Measurements from ENCODE around the gene SCFD2. TPM values are rescaled to one million over a fixed set of nuclear protein-coding genes. Genes with fewer than 3 reads are reported as not detected.

The SCFD2 gene
- total and polyA plus RNA-seq, 7 experiments from 2014 or later = 13.4 to 32.8 (median 20.8) TPM

GRCh38 chr4:53022513-53023100 is 343.3 kb downstream of the SCFD2 start:
- intact Hi-C loops (cut with micrococcal nuclease) = no loop called here
- Mint-ChIP-seq H3K36me3 (peaks cover 0 to 26% (median 9%) of the 10 kb centered on the region in 5 donors), H3K27ac (no peak overlapping the region), H3K4me1 (peaks cover 0 to 11% (median 0%) of the 10 kb centered on the region in 7 donors), H3K27me3 (no peaks in the 10 kb centered on the region), H3K4me3 (no peak overlapping the region), H3K9me3 (no peaks in the 10 kb centered on the region)
- H3K27me3 ChIP-seq (ENCODE audit: control insufficient read depth in 2 of 2, insufficient read depth in 2 of 2, low read length in 2 of 2) = no peaks in the 10 kb centered on the region
- H3K4me1 ChIP-seq (ENCODE audit: control insufficient read depth in 2 of 2, insufficient read depth in 2 of 2, low read length in 2 of 2) = no peaks in the 10 kb centered on the region
- no peak overlapping the region for H3K4me3 ChIP-seq (ENCODE audit: low read length)
- DNase-seq (no peak), ATAC-seq (no peak)
- H3K27ac ChIP-seq (ENCODE audit: low read depth, low read length) = no peak overlapping the region
- POLR2A ChIA-PET = no interaction called here
- H3K9me3 ChIP-seq (ENCODE audit: control insufficient read depth in 2 of 3, low read length in 3 of 3) = no peaks in the 10 kb centered on the region
- CTCF ChIA-PET = no interaction called here
- no peaks in the 10 kb centered on the region for H3K36me3 ChIP-seq (ENCODE audit: control insufficient read depth in 2 of 3, insufficient read depth in 3 of 3, low read length in 3 of 3)

- Histone ChIP-seq H3K27me3 (ENCODE audit: control insufficient read depth in 2 of 2, insufficient read depth in 2 of 2, low read length in 2 of 2) (no peaks in the 10 kb centered on the region), H3K27ac (ENCODE audit: low read depth, low read length) (no peak overlapping the region), H3K4me3 (ENCODE audit: low read length) (no peak overlapping the region), H3K9me3 (ENCODE audit: control insufficient read depth in 2 of 3, low read length in 3 of 3) (no peaks in the 10 kb centered on the region), H3K36me3 (ENCODE audit: control insufficient read depth in 2 of 3, insufficient read depth in 3 of 3, low read length in 3 of 3) (no peaks in the 10 kb centered on the region), H3K4me1 (ENCODE audit: control insufficient read depth in 2 of 2, insufficient read depth in 2 of 2, low read length in 2 of 2) (no peaks in the 10 kb centered on the region)
- ChIA-PET POLR2A (no interaction called here), CTCF (no interaction called here)
- H3K27ac Mint-ChIP-seq = no peak overlapping the region
- H3K27me3 Mint-ChIP-seq = no peaks in the 10 kb centered on the region
- no peaks in the 10 kb centered on the region for H3K9me3 Mint-ChIP-seq
- DNase-seq = no peak
- H3K4me3 Mint-ChIP-seq = no peak overlapping the region
- peaks cover 0 to 11% (median 0%) of the 10 kb centered on the region in 7 donors for H3K4me1 Mint-ChIP-seq
- no peak for ATAC-seq
- intact Hi-C loops (cut with micrococcal nuclease) = no loop called here
- peaks cover 0 to 24% (median 6%) of the 10 kb centered on the region in 5 donors for H3K36me3 Mint-ChIP-seq
These were observed 343.9 kb downstream of the SCFD2 start for GRCh38 chr4:53021754-53022512.

DNA sequence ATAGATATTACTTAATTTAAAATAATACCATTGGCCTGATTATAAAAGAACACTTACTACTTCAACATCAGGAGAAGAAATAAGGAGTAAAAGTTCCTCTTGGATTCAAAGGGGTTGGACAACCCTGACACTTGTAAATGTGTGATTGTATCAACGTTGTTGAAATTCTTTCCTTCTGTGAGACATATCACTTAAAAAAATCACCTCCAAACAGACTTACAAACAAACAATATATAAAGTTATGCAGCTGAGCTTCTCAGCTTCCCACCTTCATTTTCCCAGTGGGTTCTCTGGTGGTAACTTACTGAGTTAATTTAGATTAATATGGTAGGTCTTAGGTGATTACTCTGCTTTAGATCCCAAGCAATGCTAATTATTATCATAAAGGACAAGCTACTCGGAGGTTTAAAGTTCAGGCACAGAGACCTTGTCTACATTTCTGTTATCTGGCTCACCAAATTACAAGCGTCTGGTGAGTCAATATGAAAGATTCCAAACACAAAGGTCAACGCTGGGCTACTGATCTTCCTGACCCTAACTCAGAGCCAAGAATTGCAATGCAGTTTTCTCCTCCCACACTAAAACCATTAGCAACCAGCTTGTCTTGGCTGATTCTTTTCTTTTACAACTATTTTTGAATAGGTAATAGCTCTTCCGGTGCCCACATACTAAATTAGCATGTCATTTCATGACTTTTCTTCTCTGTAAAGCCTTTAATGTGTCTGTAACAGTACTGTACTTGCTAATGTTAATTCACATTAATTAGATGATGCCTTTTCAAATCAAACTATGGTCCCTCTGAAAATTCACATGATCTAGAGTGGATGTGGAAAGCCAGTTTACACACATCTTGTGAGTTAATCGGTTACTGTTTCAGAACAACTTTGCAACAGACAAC is 346.1 kb downstream of the SCFD2 start:
- POLR2A ChIA-PET = no interaction called here
- ATAC-seq (no peak), DNase-seq (no peak)
- Mint-ChIP-seq H3K4me3 (no peak overlapping the region), H3K36me3 (peaks cover 0 to 18% (median 0%) of the 10 kb centered on the region in 5 donors), H3K27ac (no peak overlapping the region), H3K4me1 (peaks cover 0 to 12% (median 0%) of the 10 kb centered on the region in 7 donors), H3K9me3 (no peaks in the 10 kb centered on the region), H3K27me3 (no peaks in the 10 kb centered on the region)
- H3K4me3 ChIP-seq (ENCODE audit: low read length) = no peak overlapping the region
- no peaks in the 10 kb centered on the region for H3K27me3 ChIP-seq (ENCODE audit: control insufficient read depth in 2 of 2, insufficient read depth in 2 of 2, low read length in 2 of 2)
- no peak overlapping the region for H3K27ac ChIP-seq (ENCODE audit: low read depth, low read length)
- CTCF ChIA-PET = no interaction called here
- no peaks in the 10 kb centered on the region for H3K4me1 ChIP-seq (ENCODE audit: control insufficient read depth in 2 of 2, insufficient read depth in 2 of 2, low read length in 2 of 2)
- H3K9me3 ChIP-seq (ENCODE audit: control insufficient read depth in 2 of 3, low read length in 3 of 3) = no peaks in the 10 kb centered on the region
- no peaks in the 10 kb centered on the region for H3K36me3 ChIP-seq (ENCODE audit: control insufficient read depth in 2 of 3, insufficient read depth in 3 of 3, low read length in 3 of 3)
- intact Hi-C loops (cut with micrococcal nuclease) = loop anchor here (5.0 to 10.0 kb wide), 3 partner anchors 175 to 1215 kb away; no protein-coding TSS in a partner anchor

- DNase-seq = no peak
- Histone ChIP-seq H3K4me1 (ENCODE audit: control insufficient read depth in 2 of 2, insufficient read depth in 2 of 2, low read length in 2 of 2) (peaks cover 0 to 6% of the 10 kb centered on the region in 2 donors), H3K27ac (ENCODE audit: low read depth, low read length) (no peak overlapping the region), H3K27me3 (ENCODE audit: control insufficient read depth in 2 of 2, insufficient read depth in 2 of 2, low read length in 2 of 2) (no peaks in the 10 kb centered on the region), H3K9me3 (ENCODE audit: control insufficient read depth in 2 of 3, low read length in 3 of 3) (no peaks in the 10 kb centered on the region), H3K4me3 (ENCODE audit: low read length) (no peak overlapping the region), H3K36me3 (ENCODE audit: control insufficient read depth in 2 of 3, insufficient read depth in 3 of 3, low read length in 3 of 3) (no peaks in the 10 kb centered on the region)
- Mint-ChIP-seq H3K9me3 (no peaks in the 10 kb centered on the region), H3K27me3 (no peaks in the 10 kb centered on the region), H3K4me1 (peaks cover 4 to 17% (median 11%) of the 10 kb centered on the region in 7 donors), H3K4me3 (no peak overlapping the region), H3K36me3 (peaks cover 0 to 18% (median 0%) of the 10 kb centered on the region in 5 donors), H3K27ac (no peak overlapping the region)
- intact Hi-C loops (cut with micrococcal nuclease) = loop anchor here (5.0 to 10.0 kb wide), 3 partner anchors 176 to 1216 kb away; no protein-coding TSS in a partner anchor
- no peak for ATAC-seq
- ChIA-PET CTCF (no interaction called here), POLR2A (no interaction called here)
These were observed 347.4 kb downstream of the SCFD2 start for GRCh38 chr4:53018471-53018870.

- H3K9me3 ChIP-seq (ENCODE audit: control insufficient read depth in 2 of 3, low read length in 3 of 3) = no peaks in the 10 kb centered on the region
- intact Hi-C loops (cut with micrococcal nuclease) = loop anchor here (5.0 to 10.0 kb wide), 3 partner anchors 179 to 1219 kb away; no protein-coding TSS in a partner anchor
- POLR2A ChIA-PET = interaction anchor here (0.6 kb wide), 1 partner anchor 534 kb away, joined by 3 read pairs; no protein-coding TSS in a partner anchor
These were observed 349.6 kb downstream of the SCFD2 start for GRCh38 chr4:53016099-53016820.

GRCh38 chr4:53015681-53016080 is 350.2 kb downstream of the SCFD2 start:
- Mint-ChIP-seq H3K27me3 (no peaks in the 10 kb centered on the region), H3K27ac (no peak overlapping the region), H3K9me3 (no peaks in the 10 kb centered on the region), H3K4me1 (peaks cover 15 to 43% (median 37%) of the 10 kb centered on the region in 7 donors), H3K36me3 (peaks cover 0 to 9% (median 0%) of the 10 kb centered on the region in 5 donors), H3K4me3 (no peak overlapping the region)
- intact Hi-C loops (cut with micrococcal nuclease) = loop anchor here (5.0 to 10.0 kb wide), 3 partner anchors 179 to 1219 kb away; no protein-coding TSS in a partner anchor
- Histone ChIP-seq H3K27ac (ENCODE audit: low read depth, low read length) (no peak overlapping the region), H3K4me3 (ENCODE audit: low read length) (no peak overlapping the region), H3K27me3 (ENCODE audit: control insufficient read depth in 2 of 2, insufficient read depth in 2 of 2, low read length in 2 of 2) (no peaks in the 10 kb centered on the region), H3K4me1 (ENCODE audit: control insufficient read depth in 2 of 2, insufficient read depth in 2 of 2, low read length in 2 of 2) (peaks cover 0 to 27% of the 10 kb centered on the region in 2 donors), H3K36me3 (ENCODE audit: control insufficient read depth in 2 of 3, insufficient read depth in 3 of 3, low read length in 3 of 3) (no peaks in the 10 kb centered on the region), H3K9me3 (ENCODE audit: control insufficient read depth in 2 of 3, low read length in 3 of 3) (no peaks in the 10 kb centered on the region)
- POLR2A ChIA-PET = no interaction called here
- DNase-seq = no peak
- CTCF ChIA-PET = no interaction called here
- no peak for ATAC-seq

More at GRCh38 chr4:53016099-53016820, 349.6 kb downstream of the SCFD2 start:
- Histone ChIP-seq H3K36me3 (ENCODE audit: control insufficient read depth in 2 of 3, insufficient read depth in 3 of 3, low read length in 3 of 3) (no peaks in the 10 kb centered on the region), H3K4me3 (ENCODE audit: low read length) (no peak overlapping the region), H3K27me3 (ENCODE audit: control insufficient read depth in 2 of 2, insufficient read depth in 2 of 2, low read length in 2 of 2) (no peaks in the 10 kb centered on the region), H3K27ac (ENCODE audit: low read depth, low read length) (no peak overlapping the region), H3K4me1 (ENCODE audit: control insufficient read depth in 2 of 2, insufficient read depth in 2 of 2, low read length in 2 of 2) (peaks cover 0 to 25% of the 10 kb centered on the region in 2 donors)
- CTCF ChIA-PET = interaction anchor here (0.6 kb wide), 1 partner anchor 231 kb away, joined by 3 read pairs; no protein-coding TSS in a partner anchor
- H3K4me3 Mint-ChIP-seq = no peak overlapping the region
- H3K9me3 Mint-ChIP-seq = no peaks in the 10 kb centered on the region
- H3K27me3 Mint-ChIP-seq = no peaks in the 10 kb centered on the region
- DNase-seq (no peak), ATAC-seq (no peak)
- peaks cover 15 to 38% (median 31%) of the 10 kb centered on the region in 7 donors for H3K4me1 Mint-ChIP-seq
- H3K27ac Mint-ChIP-seq = no peak overlapping the region
- H3K36me3 Mint-ChIP-seq = peaks cover 0 to 9% (median 0%) of the 10 kb centered on the region in 5 donors

Measured in naive thymus-derived CD4-positive, alpha-beta T cell (primary cell).